ENCODE measurements around the gene DISC1. TPM values are rescaled to one million over a fixed set of nuclear protein-coding genes. Genes with fewer than 3 reads are reported as not detected.

DISC1 gene
- total RNA-seq, 1 experiment from 2014 or later, result 2.1 TPM

DNA sequence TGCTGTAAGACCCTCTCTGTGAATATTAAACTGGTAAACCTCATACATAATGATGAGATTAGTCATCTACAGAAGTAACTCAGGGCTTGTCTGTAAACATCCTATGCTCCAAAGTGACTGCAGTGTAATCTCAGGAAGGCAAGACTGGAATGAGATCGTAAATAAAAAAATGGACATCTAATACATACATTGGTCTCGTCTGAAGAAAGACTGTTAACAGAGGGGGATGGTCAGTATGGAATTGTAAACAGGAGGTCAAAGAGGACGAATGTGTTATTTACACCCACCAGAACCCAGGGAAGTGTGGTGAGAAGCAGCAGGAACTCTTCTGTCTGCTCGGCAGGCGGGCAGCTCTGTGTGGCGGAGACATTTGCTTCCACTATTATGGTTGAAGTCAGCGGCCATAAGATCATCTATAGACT, 51.4 kb downstream of the DISC1 start:
- H3K36me3 Mint-ChIP-seq (ENCODE audit: insufficient read depth, unreplicated experiment), result no peaks in the 10 kb centered on the region
- DNase-seq (ENCODE audit: unreplicated experiment), result no peak
- H3K27me3 Mint-ChIP-seq (ENCODE audit: insufficient read depth, unreplicated experiment), result no peaks in the 10 kb centered on the region
- no peak overlapping the region for H3K27ac Mint-ChIP-seq (ENCODE audit: low read depth, unreplicated experiment)
- POLR2A ChIA-PET, result no interaction called here
- no peak overlapping the region for H3K4me3 Mint-ChIP-seq (ENCODE audit: unreplicated experiment)
- CTCF ChIA-PET, result interaction anchor here (0.6 to 1.5 kb wide), 3 partner anchors 47 to 275 kb away, joined by 3 read pairs; no protein-coding TSS in a partner anchor
- H3K4me1 Mint-ChIP-seq (ENCODE audit: insufficient read depth, unreplicated experiment), result no peaks in the 10 kb centered on the region
- TF ChIP-seq CTCF (IDR thresholded peaks at IDR 0.05; ENCODE audit: unreplicated experiment), result no peak
- H3K9me3 Mint-ChIP-seq (ENCODE audit: unreplicated experiment), result no peaks in the 10 kb centered on the region
- intact Hi-C loops (cut with micrococcal nuclease), result no loop called here
- BruUV-seq (replicated peaks), result no TSS peak

- no peaks in the 10 kb centered on the region for H3K36me3 Mint-ChIP-seq (ENCODE audit: insufficient read depth, unreplicated experiment)
- no peak for DNase-seq (ENCODE audit: unreplicated experiment)
- ChIA-PET POLR2A (no interaction called here), CTCF (interaction anchor here (0.6 to 1.5 kb wide), 2 partner anchors 46 to 1030 kb away, joined by 3 read pairs; no protein-coding TSS in a partner anchor)
- no peaks in the 10 kb centered on the region for H3K4me1 Mint-ChIP-seq (ENCODE audit: insufficient read depth, unreplicated experiment)
- TF ChIP-seq CTCF (IDR thresholded peaks at IDR 0.05; ENCODE audit: unreplicated experiment), result no peak
- no peaks in the 10 kb centered on the region for H3K27me3 Mint-ChIP-seq (ENCODE audit: insufficient read depth, unreplicated experiment)
- no peak overlapping the region for H3K4me3 Mint-ChIP-seq (ENCODE audit: unreplicated experiment)
- H3K27ac Mint-ChIP-seq (ENCODE audit: low read depth, unreplicated experiment), result no peak overlapping the region
- intact Hi-C loops (cut with micrococcal nuclease), result no loop called here
- BruUV-seq (replicated peaks), result no TSS peak
- no peaks in the 10 kb centered on the region for H3K9me3 Mint-ChIP-seq (ENCODE audit: unreplicated experiment)
Measured at GRCh38 chr1:231679109-231679508, 52.5 kb downstream of the DISC1 start.

GRCh38 chr1:231681006-231681405, 54.4 kb downstream of the DISC1 start:
- DNase-seq (ENCODE audit: unreplicated experiment), result no peak
- ChIA-PET POLR2A (interaction anchor here (0.6 to 1.1 kb wide), 2 partner anchors 16 to 454 kb away, joined by 3 read pairs; no protein-coding TSS in a partner anchor), CTCF (interaction anchor here (0.5 to 1.5 kb wide), 4 partner anchors 12 to 946 kb away, joined by 3 to 4 read pairs (median 4); no protein-coding TSS in a partner anchor)
- intact Hi-C loops (cut with micrococcal nuclease), result no loop called here
- no peaks in the 10 kb centered on the region for H3K36me3 Mint-ChIP-seq (ENCODE audit: insufficient read depth, unreplicated experiment)
- peaks cover 7% of the 10 kb centered on the region for H3K4me1 Mint-ChIP-seq (ENCODE audit: insufficient read depth, unreplicated experiment)
- no peak for TF ChIP-seq CTCF (IDR thresholded peaks at IDR 0.05; ENCODE audit: unreplicated experiment)
- H3K9me3 Mint-ChIP-seq (ENCODE audit: unreplicated experiment), result no peaks in the 10 kb centered on the region
- BruUV-seq (replicated peaks), result no TSS peak
- H3K27ac Mint-ChIP-seq (ENCODE audit: low read depth, unreplicated experiment), result no peak overlapping the region
- H3K27me3 Mint-ChIP-seq (ENCODE audit: insufficient read depth, unreplicated experiment), result no peaks in the 10 kb centered on the region
- H3K4me3 Mint-ChIP-seq (ENCODE audit: unreplicated experiment), result no peak overlapping the region

- no peak for TF ChIP-seq CTCF (IDR thresholded peaks at IDR 0.05; ENCODE audit: unreplicated experiment)
- Mint-ChIP-seq H3K27me3 (ENCODE audit: insufficient read depth, unreplicated experiment) (no peaks in the 10 kb centered on the region), H3K27ac (ENCODE audit: low read depth, unreplicated experiment) (no peak overlapping the region), H3K36me3 (ENCODE audit: insufficient read depth, unreplicated experiment) (no peaks in the 10 kb centered on the region), H3K4me1 (ENCODE audit: insufficient read depth, unreplicated experiment) (peaks cover 7% of the 10 kb centered on the region), H3K9me3 (ENCODE audit: unreplicated experiment) (peaks cover 7% of the 10 kb centered on the region), H3K4me3 (ENCODE audit: unreplicated experiment) (no peak overlapping the region)
- ChIA-PET POLR2A (interaction anchor here (0.7 to 0.9 kb wide), 2 partner anchors 10 kb away, joined by 3 read pairs; no protein-coding TSS in a partner anchor), CTCF (interaction anchor here (1.0 to 1.6 kb wide), 2 partner anchors 10 to 74 kb away, joined by 3 to 5 read pairs; no protein-coding TSS in a partner anchor)
- intact Hi-C loops (cut with micrococcal nuclease), result no loop called here
- BruUV-seq (replicated peaks), result no TSS peak
- DNase-seq (ENCODE audit: unreplicated experiment), result no peak
Measured at GRCh38 chr1:231682779-231683178, 56.2 kb downstream of the DISC1 start.

Measured in MCF 10A (cell line).